G401.6 (cell line): Measurements from ENCODE around the gene PCSK6.
"Not testable (repeated sequence)": the region's sequence is repeated elsewhere in the genome, so short reads cannot be mapped to it uniquely, and the experiment has no call there.

ENCODE experiments used
- FAIRE-seq: peaks from 2 replicates; lab custom pipeline; 2012; peaks lifted over from hg19 to GRCh38; lab: Jason Lieb, UNC

The PCSK6 gene

GRCh38 chr15:101459579-101460300 lies 29.8 kb downstream of the PCSK6 start:
- no peak for FAIRE-seq

- FAIRE-seq, result no peak
These were observed 30.5 kb downstream of the PCSK6 start for GRCh38 chr15:101458908-101459578.

GRCh38 chr15:101458158-101458900 lies 31.2 kb downstream of the PCSK6 start:
- FAIRE-seq, result no peak

- no peak for FAIRE-seq
These were observed 31.8 kb downstream of the PCSK6 start for GRCh38 chr15:101457696-101458095.

- no peak for FAIRE-seq
These were observed 33.3 kb downstream of the PCSK6 start for GRCh38 chr15:101456057-101456739.

GRCh38 chr15:101455291-101456025 lies 34.0 kb downstream of the PCSK6 start:
- no peak for FAIRE-seq

GRCh38 chr15:101454781-101455180 lies 34.7 kb downstream of the PCSK6 start:
- not testable (repeated sequence) for FAIRE-seq

GRCh38 chr15:101454365-101454764 lies 35.1 kb downstream of the PCSK6 start:
- FAIRE-seq, result no peak

GRCh38 chr15:101453123-101454120 lies 36.1 kb downstream of the PCSK6 start:
- FAIRE-seq, result no peak

GRCh38 chr15:101452572-101452971 lies 36.9 kb downstream of the PCSK6 start:
- no peak for FAIRE-seq

GRCh38 chr15:101451846-101452245 lies 37.7 kb downstream of the PCSK6 start:
- FAIRE-seq, result no peak

- FAIRE-seq, result no peak
These were observed 38.2 kb downstream of the PCSK6 start for GRCh38 chr15:101451266-101451799.

GRCh38 chr15:101450403-101451265 lies 38.9 kb downstream of the PCSK6 start:
- no peak for FAIRE-seq

GRCh38 chr15:101449471-101450402 lies 39.8 kb downstream of the PCSK6 start:
- FAIRE-seq, result no peak

- no peak for FAIRE-seq
These were observed 41.2 kb downstream of the PCSK6 start for GRCh38 chr15:101448336-101448735.

GRCh38 chr15:101447561-101448071 lies 41.9 kb downstream of the PCSK6 start:
- no peak for FAIRE-seq

GRCh38 chr15:101447168-101447533 lies 42.4 kb downstream of the PCSK6 start:
- FAIRE-seq, result no peak
